Neural crest cell (in vitro differentiated cells): ENCODE measurements around the gene RABGAP1L. TPM values are rescaled to one million over a fixed set of nuclear protein-coding genes. Genes with fewer than 3 reads are reported as not detected.

Source experiments
- DNase-seq: peaks from one replicate; pipeline ENCODE4 v3.0.0; 2021; ENCODE audit warnings: low read depth, mixed read lengths, low spot score
- H3K27ac Mint-ChIP-seq: one replicate; pipeline ENCODE4 v1.8.0; 2021; ENCODE audit warnings: mild to moderate bottlenecking, mixed read lengths; ENCODE audit not compliant: unreplicated experiment
- H3K27me3 Mint-ChIP-seq: 2 replicates; pipeline ENCODE4 v1.8.0; 2021; ENCODE audit warnings: low read depth, mild to moderate bottlenecking, mixed read lengths
- H3K36me3 Mint-ChIP-seq: 2 replicates; pipeline ENCODE4 v1.8.0; 2021; ENCODE audit warnings: low read depth, mild to moderate bottlenecking, mixed read lengths
- H3K4me1 Mint-ChIP-seq: 2 replicates; pipeline ENCODE4 v1.8.0; 2021; ENCODE audit warnings: mixed read lengths
- H3K4me3 Mint-ChIP-seq: one replicate; pipeline ENCODE4 v1.8.0; 2021; ENCODE audit warnings: mild to moderate bottlenecking, mixed read lengths
- H3K9me3 Mint-ChIP-seq: 2 replicates; pipeline ENCODE4 v1.8.0; 2021; ENCODE audit warnings: mixed read lengths
- CTCF ChIP-seq: fragments of 200-600 bp; sonication (generic); conservative IDR thresholded peaks from 2 replicates; pipeline ENCODE4 v1.5.0; 2021; ENCODE audit warnings: antibody characterized with exemption, mild to moderate bottlenecking
- total RNA-seq: library from RNA; stranded (reverse); gene quantifications from 2 replicates; pipeline ENCODE4 v1.2.1, GENCODE V29; 2021

The RABGAP1L gene
- total RNA-seq, 1 donor from 2014 or later = 25.6 TPM

- Mint-ChIP-seq H3K27ac (no peak overlapping the region), H3K36me3 (no peaks in the 10 kb centered on the region), H3K27me3 (no peaks in the 10 kb centered on the region), H3K4me1 (no peaks in the 10 kb centered on the region), H3K9me3 (no peaks in the 10 kb centered on the region), H3K4me3 (no peak overlapping the region)
- no peak for DNase-seq
- no peak for TF ChIP-seq CTCF
Measured at GRCh38 chr1:174883409-174883808, 724.1 kb downstream of the RABGAP1L start.

GRCh38 chr1:174884038-174884437 is 724.7 kb downstream of the RABGAP1L start:
- Mint-ChIP-seq H3K4me3 (no peak overlapping the region), H3K36me3 (no peaks in the 10 kb centered on the region), H3K9me3 (no peaks in the 10 kb centered on the region), H3K4me1 (no peaks in the 10 kb centered on the region), H3K27me3 (no peaks in the 10 kb centered on the region), H3K27ac (no peak overlapping the region)
- no peak for DNase-seq
- no peak for TF ChIP-seq CTCF

GRCh38 chr1:174884566-174884965 is 725.2 kb downstream of the RABGAP1L start:
- H3K9me3 Mint-ChIP-seq = no peaks in the 10 kb centered on the region
- H3K27me3 Mint-ChIP-seq = no peaks in the 10 kb centered on the region
- no peak for TF ChIP-seq CTCF
- no peak overlapping the region for H3K27ac Mint-ChIP-seq
- no peak overlapping the region for H3K4me3 Mint-ChIP-seq
- H3K4me1 Mint-ChIP-seq = no peaks in the 10 kb centered on the region
- no peaks in the 10 kb centered on the region for H3K36me3 Mint-ChIP-seq
- no peak for DNase-seq

DNA sequence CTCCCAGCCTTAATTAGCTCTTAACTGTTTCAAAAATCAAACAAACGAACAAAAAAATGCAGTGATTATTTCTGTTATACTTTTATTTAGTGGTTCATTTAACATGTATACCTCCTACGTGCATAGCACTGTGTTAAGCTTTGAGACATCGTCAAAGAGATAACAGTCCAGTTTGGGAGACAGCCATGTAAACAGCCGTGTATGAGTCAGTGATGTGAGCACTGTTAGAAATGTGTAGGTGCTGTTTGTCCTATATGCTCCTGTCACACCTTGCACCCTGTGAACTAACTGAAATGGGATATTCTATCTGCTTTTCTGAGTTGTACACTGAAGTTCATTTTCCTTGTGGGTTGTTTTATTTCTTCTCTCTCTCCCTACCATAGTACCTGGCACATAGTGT is 730.7 kb downstream of the RABGAP1L start:
- Mint-ChIP-seq H3K9me3 (no peaks in the 10 kb centered on the region), H3K4me3 (no peak overlapping the region), H3K4me1 (no peaks in the 10 kb centered on the region), H3K27ac (no peak overlapping the region), H3K27me3 (no peaks in the 10 kb centered on the region), H3K36me3 (no peaks in the 10 kb centered on the region)
- DNase-seq = no peak
- no peak for TF ChIP-seq CTCF

DNA sequence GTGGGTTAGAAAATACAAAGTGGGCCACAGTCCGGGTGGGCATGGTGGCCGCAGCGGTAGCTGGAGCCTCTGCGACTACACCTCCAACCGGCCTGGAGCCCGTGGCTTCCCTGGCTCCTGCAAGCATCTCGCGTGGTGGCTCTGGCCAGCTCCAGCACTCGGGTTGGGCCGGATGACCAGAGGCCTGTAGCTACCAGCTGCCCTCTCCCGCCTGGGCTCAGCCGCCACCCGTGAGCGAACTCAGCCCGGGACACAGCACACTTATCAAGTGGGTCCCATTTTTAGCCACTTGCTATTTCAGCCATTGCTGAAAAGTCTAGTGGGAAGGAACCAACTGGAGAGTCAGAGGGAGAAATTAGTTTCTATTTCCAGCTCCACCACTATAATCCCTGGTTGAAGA is 732.7 kb downstream of the RABGAP1L start:
- no peaks in the 10 kb centered on the region for H3K36me3 Mint-ChIP-seq
- no peak overlapping the region for H3K4me3 Mint-ChIP-seq
- H3K27ac Mint-ChIP-seq = no peak overlapping the region
- no peak for TF ChIP-seq CTCF
- no peak for DNase-seq
- no peaks in the 10 kb centered on the region for H3K4me1 Mint-ChIP-seq
- no peaks in the 10 kb centered on the region for H3K9me3 Mint-ChIP-seq
- H3K27me3 Mint-ChIP-seq = no peaks in the 10 kb centered on the region
